Smooth muscle cell (in vitro differentiated cells): ENCODE data around the gene WDR70. TPM values are rescaled to one million over a fixed set of nuclear protein-coding genes. Genes with fewer than 3 reads are reported as not detected.

Experiments
- DNase-seq: peaks from one replicate; lab custom pipeline; 2025; ENCODE audit not compliant: unreplicated experiment; lab: John Stamatoyannopoulos, UW
- H2AFZ ChIP-seq: fragments of 200-600 bp; sonication (generic); 2 replicates; pipeline ENCODE4 v1.6.0; 2016; ENCODE audit warnings: antibody characterized with exemption, low read depth, mild to moderate bottlenecking
- H3F3A ChIP-seq: fragments of 200-600 bp; sonication (generic); 2 replicates; pipeline ENCODE4 v1.6.0; 2017; ENCODE audit warnings: antibody characterized with exemption, low read depth
- H3K27ac ChIP-seq: fragments of 200-600 bp; sonication (generic); 2 replicates; pipeline ENCODE4 v1.5.1; 2016; ENCODE audit warnings: low read depth, mild to moderate bottlenecking
- H3K27me3 ChIP-seq: fragments of 200-600 bp; sonication (generic); 2 replicates; pipeline ENCODE4 v1.6.1; 2016; ENCODE audit warnings: low read depth, mild to moderate bottlenecking
- H3K36me3 ChIP-seq: fragments of 200-600 bp; sonication (generic); 2 replicates; pipeline ENCODE4 v1.5.1; 2016; ENCODE audit warnings: low read depth
- H3K4me1 ChIP-seq: fragments of 200-600 bp; sonication (generic); 2 replicates; pipeline ENCODE4 v1.5.1; 2016; ENCODE audit warnings: low read depth
- H3K4me2 ChIP-seq: fragments of 200-600 bp; sonication (generic); 2 replicates; pipeline ENCODE4 v1.6.0; 2016; ENCODE audit warnings: mild to moderate bottlenecking
- H3K4me3 ChIP-seq: fragments of 200-600 bp; sonication (generic); 2 replicates; pipeline ENCODE4 v1.5.1; 2016; ENCODE audit warnings: mild to moderate bottlenecking
- H3K79me2 ChIP-seq: fragments of 200-600 bp; sonication (generic); 2 replicates; pipeline ENCODE4 v1.6.0; 2016; ENCODE audit warnings: low read depth, mild to moderate bottlenecking
- H3K9ac ChIP-seq: fragments of 200-600 bp; sonication (generic); 2 replicates; pipeline ENCODE4 v1.6.0; 2016; ENCODE audit warnings: low read depth
- H3K9me3 ChIP-seq: fragments of 200-600 bp; sonication (generic); replicated peaks from 2 replicates; pipeline ENCODE4 v1.5.1; 2016; ENCODE audit warnings: low read depth
- H4K20me1 ChIP-seq: fragments of 200-600 bp; sonication (generic); 2 replicates; pipeline ENCODE4 v1.6.0; 2016; ENCODE audit warnings: low read depth
- CTCF ChIP-seq: fragments of 200-600 bp; sonication (generic); IDR thresholded peaks from 2 replicates; pipeline ENCODE4 v1.5.1; 2017; ENCODE audit warnings: borderline replicate concordance, mild to moderate bottlenecking, antibody characterized with exemption; ENCODE audit not compliant: insufficient read depth, poor library complexity, severe bottlenecking
- WGBS: methylation state at CpG from one replicate; pipeline ENCODE4 v1.1.7; 2016; ENCODE audit warnings: low lambda C conversion rate; 5-methylcytosine and 5-hydroxymethylcytosine counted together
- polyA plus RNA-seq: library from polyadenylated mRNA; unstranded; fragments of >200 nt; fragmentation: Nextera tagmentation; extraction: Ambion mirVana; gene quantifications from 2 replicates; pipeline ENCODE4 v1.2.1, GENCODE V29; 2016
- total RNA-seq: library from RNA; depleted of rRNA; stranded (reverse); fragments of >200 nt; gene quantifications from 2 replicates; pipeline ENCODE4 v1.2.3, GENCODE V29; 2014

Gene WDR70
- total and polyA plus RNA-seq, 2 experiments from 2014 or later: 17.8 to 28.7 TPM

GRCh38 chr5:37739817-37740261 is 360.7 kb downstream of the WDR70 start:
- Histone ChIP-seq H2AFZ (no peak overlapping the region), H3K9ac (no peak overlapping the region), H3K4me2 (peak overlapping the region; percentile 34), H3K4me3 (no peak overlapping the region), H3K36me3 (no peaks in the 10 kb centered on the region), H3K27me3 (no peaks in the 10 kb centered on the region), H4K20me1 (no peaks in the 10 kb centered on the region), H3K79me2 (no peaks in the 10 kb centered on the region), H3K27ac (peak overlapping the region; percentile 63), H3K9me3 (no peaks in the 10 kb centered on the region), H3F3A (peaks cover 7% of the 10 kb centered on the region), H3K4me1 (peaks cover 19% of the 10 kb centered on the region)
- WGBS: 66% methylated on average over 2 of the region's 2 CpGs
- TF ChIP-seq CTCF: no peak
- no peak for DNase-seq

- no peak overlapping the region for H3K9ac ChIP-seq
- no peaks in the 10 kb centered on the region for H3K79me2 ChIP-seq
- no peak overlapping the region for H2AFZ ChIP-seq
- no peak for TF ChIP-seq CTCF
- peak overlapping the region; percentile 34 for H3K4me2 ChIP-seq
- H4K20me1 ChIP-seq: no peaks in the 10 kb centered on the region
- peaks cover 7% of the 10 kb centered on the region for H3F3A ChIP-seq
- no peaks in the 10 kb centered on the region for H3K36me3 ChIP-seq
- no peaks in the 10 kb centered on the region for H3K27me3 ChIP-seq
- H3K27ac ChIP-seq: peak overlapping the region; percentile 63
- no peaks in the 10 kb centered on the region for H3K9me3 ChIP-seq
- DNase-seq: no peak
- H3K4me1 ChIP-seq: peaks cover 19% of the 10 kb centered on the region
- no peak overlapping the region for H3K4me3 ChIP-seq
These were observed 361.4 kb downstream of the WDR70 start for GRCh38 chr5:37740331-37741066.

- Histone ChIP-seq H3K9me3 (no peaks in the 10 kb centered on the region), H3K27me3 (no peaks in the 10 kb centered on the region), H2AFZ (no peak overlapping the region), H3F3A (peaks cover 7% of the 10 kb centered on the region), H3K36me3 (no peaks in the 10 kb centered on the region), H3K4me1 (peaks cover 18% of the 10 kb centered on the region), H3K79me2 (no peaks in the 10 kb centered on the region), H3K27ac (no peak overlapping the region), H4K20me1 (no peaks in the 10 kb centered on the region), H3K4me2 (no peak overlapping the region), H3K9ac (no peak overlapping the region), H3K4me3 (no peak overlapping the region)
- DNase-seq: no peak
- no peak for TF ChIP-seq CTCF
These were observed 363.0 kb downstream of the WDR70 start for GRCh38 chr5:37742111-37742510.

GRCh38 chr5:37751227-37751626 is 372.1 kb downstream of the WDR70 start:
- H2AFZ ChIP-seq: no peak overlapping the region
- no peak overlapping the region for H3K4me3 ChIP-seq
- H3K79me2 ChIP-seq: no peaks in the 10 kb centered on the region
- H3F3A ChIP-seq: no peaks in the 10 kb centered on the region
- no peaks in the 10 kb centered on the region for H3K9me3 ChIP-seq
- no peaks in the 10 kb centered on the region for H3K4me1 ChIP-seq
- H3K27ac ChIP-seq: peak overlapping the region; percentile 48
- no peak overlapping the region for H3K9ac ChIP-seq
- H3K27me3 ChIP-seq: no peaks in the 10 kb centered on the region
- DNase-seq: no peak
- H3K36me3 ChIP-seq: no peaks in the 10 kb centered on the region
- no peaks in the 10 kb centered on the region for H4K20me1 ChIP-seq
- H3K4me2 ChIP-seq: no peak overlapping the region
- WGBS: 71% methylated on average over 3 of the region's 3 CpGs
- no peak for TF ChIP-seq CTCF
